ENCODE measurements around the gene ASCC1. TPM values are rescaled to one million over a fixed set of nuclear protein-coding genes. Genes with fewer than 3 reads are reported as not detected.

The ASCC1 gene
- total and polyA plus RNA-seq, 8 donors: 4.3 to 142 (median 13.6) TPM

DNA sequence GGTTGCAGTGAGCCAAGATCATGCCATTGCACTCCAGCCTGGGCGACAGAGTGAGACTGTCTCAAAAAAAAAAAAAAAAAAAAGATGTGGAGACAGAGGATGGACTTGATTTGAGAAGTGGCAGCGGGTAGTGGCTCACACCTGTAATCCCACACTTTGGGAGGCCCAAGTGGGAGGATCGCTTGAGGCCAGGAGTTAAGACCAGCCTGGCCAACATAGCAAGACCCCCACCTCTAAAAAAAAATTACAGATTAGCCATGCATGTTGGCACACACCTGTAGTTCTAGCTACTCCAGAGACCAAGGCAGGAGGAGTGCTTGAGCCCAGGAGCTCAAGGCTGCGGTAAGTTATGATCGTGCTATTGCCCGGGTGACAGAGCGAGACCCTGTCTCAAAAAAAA, 24.3 kb upstream of the ASCC1 start:
- Histone ChIP-seq H3K27ac (no peak overlapping the region), H3K4me3 (no peak overlapping the region), H3K9me3 (no peaks in the 10 kb centered on the region), H3K4me1 (peaks cover 36 to 42% (median 41%) of the 10 kb centered on the region in 4 donors), H3K36me3 (peaks cover under 1 to 28% (median 20%) of the 10 kb centered on the region in 4 donors), H3K27me3 (no peaks in the 10 kb centered on the region)
- TF ChIP-seq POLR2AphosphoS5 (IDR thresholded peaks at IDR 0.05) (no peak), EP300 (IDR thresholded peaks at IDR 0.05) (no peak), POLR2A (IDR thresholded peaks at IDR 0.05) (no peak), CTCF (IDR thresholded peaks at IDR 0.05) (no peak)
- no peak for DNase-seq
- intact Hi-C loops (cut with DNase I; ENCODE audit: low total_unique reads): no loop called here
- 85 to 100% (median 93%) methylated on average over 7 of the region's 7 CpGs for WGBS, 5 donors

DNA sequence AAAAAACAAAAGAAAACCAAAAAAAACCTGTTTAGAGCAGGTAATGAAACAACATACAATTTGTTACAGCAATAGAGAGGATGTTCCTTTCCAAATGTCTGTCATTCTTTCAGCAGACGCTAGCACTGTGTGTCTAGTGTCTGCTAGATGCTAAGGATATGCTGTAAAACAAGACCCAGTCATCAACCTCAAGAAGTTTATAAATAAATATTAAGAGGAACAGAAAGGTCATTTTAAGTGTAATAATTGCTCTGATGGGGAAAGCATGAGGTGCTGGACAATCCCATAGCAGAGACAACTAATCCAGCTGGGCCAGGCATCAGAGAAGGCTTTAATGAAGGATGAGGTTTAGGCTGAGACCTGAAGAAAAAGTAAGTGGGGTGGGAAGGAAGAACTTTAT, 23.3 kb upstream of the ASCC1 start:
- no peak for DNase-seq
- peaks cover 10 to 38% (median 30%) of the 10 kb centered on the region in 4 donors for H3K36me3 ChIP-seq
- H3K4me3 ChIP-seq: no peak overlapping the region
- peak overlapping the region in 1 of 5 donors; percentile 9 for H3K27ac ChIP-seq
- H3K27me3 ChIP-seq: no peaks in the 10 kb centered on the region
- H3K9me3 ChIP-seq: no peaks in the 10 kb centered on the region
- WGBS, 5 donors: 38 to 93% (median 80%) methylated on average over 1 of the region's 1 CpG
- TF ChIP-seq POLR2A (IDR thresholded peaks at IDR 0.05) (no peak), EP300 (IDR thresholded peaks at IDR 0.05) (no peak), CTCF (IDR thresholded peaks at IDR 0.05) (no peak), POLR2AphosphoS5 (IDR thresholded peaks at IDR 0.05) (no peak)
- intact Hi-C loops (cut with DNase I; ENCODE audit: low total_unique reads): no loop called here
- peaks cover 26 to 37% (median 31%) of the 10 kb centered on the region in 4 donors for H3K4me1 ChIP-seq

- no peak for TF ChIP-seq EP300 (IDR thresholded peaks at IDR 0.05)
- TF ChIP-seq POLR2AphosphoS5 (IDR thresholded peaks at IDR 0.05): no peak
- no peak overlapping the region for H3K4me3 ChIP-seq
- intact Hi-C loops (cut with DNase I; ENCODE audit: low total_unique reads): no loop called here
- WGBS, 5 donors: 88 to 93% (median 89%) methylated on average over 8 to 13 of the region's 13 CpGs
- DNase-seq: no peak
- peaks cover 18 to 29% (median 23%) of the 10 kb centered on the region in 4 donors for H3K4me1 ChIP-seq
- peak overlapping the region in 2 of 5 donors; percentile 19 to 26 for H3K27ac ChIP-seq
- no peaks in the 10 kb centered on the region for H3K27me3 ChIP-seq
- H3K36me3 ChIP-seq: peaks cover 18 to 46% (median 38%) of the 10 kb centered on the region in 4 donors
- no peaks in the 10 kb centered on the region for H3K9me3 ChIP-seq
These were observed 22.5 kb upstream of the ASCC1 start for GRCh38 chr10:72238392-72239175.

GRCh38 chr10:72235544-72236279, 19.6 kb upstream of the ASCC1 start:
- H3K9me3 ChIP-seq: no peaks in the 10 kb centered on the region
- TF ChIP-seq POLR2AphosphoS5 (IDR thresholded peaks at IDR 0.05): no peak
- TF ChIP-seq EP300 (IDR thresholded peaks at IDR 0.05): no peak
- no peak for TF ChIP-seq CTCF (IDR thresholded peaks at IDR 0.05)
- TF ChIP-seq POLR2A (IDR thresholded peaks at IDR 0.05): no peak
- DNase-seq: no peak
- no peak overlapping the region for H3K27ac ChIP-seq
- peaks cover 0 to 11% (median 1%) of the 10 kb centered on the region in 4 donors for H3K4me1 ChIP-seq
- no peak overlapping the region for H3K4me3 ChIP-seq
- H3K27me3 ChIP-seq: no peaks in the 10 kb centered on the region
- peaks cover 37 to 74% (median 66%) of the 10 kb centered on the region in 4 donors for H3K36me3 ChIP-seq
- WGBS, 5 donors: 88 to 93% (median 92%) methylated on average over 6 of the region's 6 CpGs
- intact Hi-C loops (cut with DNase I; ENCODE audit: low total_unique reads): no loop called here

Data from stomach (tissue), 9 donors.